Right atrium auricular region (tissue), 2 donors: ENCODE data around the gene PPP6R2. TPM values are rescaled to one million over a fixed set of nuclear protein-coding genes. Genes with fewer than 3 reads are reported as not detected.
A peak's percentile ranks its signal among the peaks of the same experiment; 100 is the strongest.
"Not testable (repeated sequence)": the region's sequence is repeated elsewhere in the genome, so short reads cannot be mapped to it uniquely, and the experiment has no call there.

Experiments used
- DNase-seq: peaks from one replicate; pipeline ENCODE4 v3.0.0-alpha.2; 2019; ENCODE audit warnings: low spot score
- H3K27ac ChIP-seq, 2 donors: fragments of 200-600 bp; sonication (generic); 1 replicate in 1 of 2; 2 replicates in 1 of 2; pipeline ENCODE4 v1.5.1; 2016 to 2019
- H3K27me3 ChIP-seq, 2 donors: fragments of 200-600 bp; sonication (generic); one replicate each; pipeline versions ENCODE4 v1.5.1 to v1.6.0; 2017 to 2019
- H3K36me3 ChIP-seq: fragments of 200-600 bp; sonication (generic); one replicate; pipeline ENCODE4 v1.5.1; 2016
- H3K4me1 ChIP-seq, 2 donors: fragments of 200-600 bp; sonication (generic); one replicate each; pipeline versions ENCODE4 v1.5.1 to v1.6.0; 2017 to 2019
- H3K4me3 ChIP-seq, 2 donors: fragments of 200-600 bp; sonication (generic); 1 replicate in 1 of 2; 2 replicates in 1 of 2; pipeline ENCODE4 v1.5.1; 2017 to 2019; ENCODE audit warnings: mild to moderate bottlenecking in 1 of 2, moderate library complexity in 1 of 2
- H3K9me3 ChIP-seq, 2 donors: fragments of 200-600 bp; sonication (generic); one replicate each; pipeline ENCODE4 v1.5.1; 2019
- CTCF ChIP-seq, 2 donors: fragments of 200-600 bp; sonication (generic); IDR thresholded peaks; one replicate each; pipeline ENCODE4 v1.5.1; 2019; ENCODE audit warnings: antibody characterized with exemption in 2 of 2
- total RNA-seq, 2 donors: library from RNA; depleted of rRNA; stranded (reverse); fragments of >200 nt; gene quantifications; one replicate each; pipeline ENCODE4 v1.1.0, GENCODE V29; 2016

The PPP6R2 gene
- total RNA-seq, 2 donors from 2014 or later: 45.2 to 54.8 TPM

- peaks cover 0 to 6% of the 10 kb centered on the region in 2 donors for H3K4me1 ChIP-seq
- DNase-seq: no peak
- no peaks in the 10 kb centered on the region for H3K9me3 ChIP-seq
- H3K27me3 ChIP-seq: no peaks in the 10 kb centered on the region
- H3K27ac ChIP-seq: no peak overlapping the region
- no peak for TF ChIP-seq CTCF (IDR thresholded peaks at IDR 0.05)
- H3K36me3 ChIP-seq: peaks cover 40% of the 10 kb centered on the region
- no peak overlapping the region for H3K4me3 ChIP-seq
Measured at GRCh38 chr22:50396751-50397370, 53.7 kb downstream of the PPP6R2 start.

GRCh38 chr22:50397371-50398060 lies 54.4 kb downstream of the PPP6R2 start:
- not testable (repeated sequence) for H3K4me3 ChIP-seq, DNase-seq, H3K9me3 ChIP-seq, H3K27ac ChIP-seq, H3K4me1 ChIP-seq, H3K27me3 ChIP-seq
- peaks cover 34% of the 10 kb centered on the region for H3K36me3 ChIP-seq

- DNase-seq: no peak
- Histone ChIP-seq H3K27ac (peak overlapping the region; percentile 10 to 15), H3K4me3 (no peak overlapping the region), H3K27me3 (no peaks in the 10 kb centered on the region), H3K4me1 (peaks cover 0 to 20% of the 10 kb centered on the region in 2 donors), H3K36me3 (peaks cover 29% of the 10 kb centered on the region), H3K9me3 (no peaks in the 10 kb centered on the region)
- no peak for TF ChIP-seq CTCF (IDR thresholded peaks at IDR 0.05)
Measured at GRCh38 chr22:50398831-50399648, 55.9 kb downstream of the PPP6R2 start.

- Histone ChIP-seq H3K4me1 (peaks cover 0 to 20% of the 10 kb centered on the region in 2 donors), H3K4me3 (no peak overlapping the region), H3K27me3 (no peaks in the 10 kb centered on the region), H3K36me3 (peaks cover 21% of the 10 kb centered on the region), H3K9me3 (no peaks in the 10 kb centered on the region), H3K27ac (peak overlapping the region; percentile 10 to 15)
- peak in 1 of 2 donors; percentile 43 for TF ChIP-seq CTCF (IDR thresholded peaks at IDR 0.05)
- DNase-seq: no peak
Measured at GRCh38 chr22:50399751-50400331, 56.7 kb downstream of the PPP6R2 start.

- H3K4me3 ChIP-seq: no peak overlapping the region
- peaks cover 0 to 20% of the 10 kb centered on the region in 2 donors for H3K4me1 ChIP-seq
- H3K27me3 ChIP-seq: no peaks in the 10 kb centered on the region
- TF ChIP-seq CTCF (IDR thresholded peaks at IDR 0.05): no peak
- H3K27ac ChIP-seq: no peak overlapping the region
- H3K36me3 ChIP-seq: peaks cover 16% of the 10 kb centered on the region
- DNase-seq: no peak
- no peaks in the 10 kb centered on the region for H3K9me3 ChIP-seq
Measured at GRCh38 chr22:50400406-50400805, 57.3 kb downstream of the PPP6R2 start.

- Histone ChIP-seq H3K4me1 (peaks cover 0 to 20% of the 10 kb centered on the region in 2 donors), H3K27me3 (no peaks in the 10 kb centered on the region), H3K4me3 (no peak overlapping the region), H3K9me3 (no peaks in the 10 kb centered on the region), H3K27ac (no peak overlapping the region), H3K36me3 (peaks cover 13% of the 10 kb centered on the region)
- no peak for DNase-seq
- TF ChIP-seq CTCF (IDR thresholded peaks at IDR 0.05): no peak
Measured at GRCh38 chr22:50400931-50401330, 57.8 kb downstream of the PPP6R2 start.
